SK-N-SH (cell line): ENCODE measurements around the gene CFAP74.

ENCODE experiments used
- CHD2 ChIP-seq: fragments of 150-350 bp; IDR thresholded peaks from 2 replicates; pipeline ENCODE4 v1.6.1; 2018; ENCODE audit warnings: low read length; ENCODE audit not compliant: partially characterized antibody
- CTCF ChIP-seq: fragments of 200-600 bp; sonication (generic); IDR thresholded peaks from 2 replicates; pipeline ENCODE4 v1.6.1; 2017; ENCODE audit warnings: antibody characterized with exemption, mild to moderate bottlenecking, moderate library complexity
- EP300 ChIP-seq, 2 experiments: IDR thresholded peaks; 2 replicates each; pipeline versions ENCODE4 v1.4.0 to v1.6.1; 2012; ENCODE audit warnings: borderline replicate concordance in 1 of 2, low read depth in 1 of 2, low read length in 1 of 2
- EZH2phosphoT487 ChIP-seq: fragments of 200-600 bp; sonication (generic); IDR thresholded peaks from 2 replicates; pipeline ENCODE4 v1.6.1; 2017; ENCODE audit warnings: low read depth, mixed run types, mild to moderate bottlenecking, antibody characterized with exemption, moderate library complexity, borderline replicate concordance
- GABPA ChIP-seq: IDR thresholded peaks from 2 replicates; pipeline ENCODE4 v1.4.0; 2012; ENCODE audit warnings: low read depth, mild to moderate bottlenecking
- JUND ChIP-seq: IDR thresholded peaks from 2 replicates; pipeline ENCODE4 v1.4.0; 2012
- MXI1 ChIP-seq: IDR thresholded peaks from 2 replicates; pipeline ENCODE4 v1.6.1; 2012; ENCODE audit warnings: mild to moderate bottlenecking, low read depth, low read length, improper control_type of control experiment
- POLR2AphosphoS5 ChIP-seq: IDR thresholded peaks from 2 replicates; pipeline ENCODE4 v1.6.1; 2012; ENCODE audit warnings: low read depth, low read length
- REST ChIP-seq: IDR thresholded peaks from 2 replicates; pipeline ENCODE4 v1.6.1; 2012; ENCODE audit warnings: mild to moderate bottlenecking, low read depth, low read length, moderate library complexity
- TEAD4 ChIP-seq: IDR thresholded peaks from 2 replicates; pipeline ENCODE4 v1.4.0; 2012; ENCODE audit warnings: mild to moderate bottlenecking, borderline replicate concordance; ENCODE audit not compliant: insufficient read depth
- USF1 ChIP-seq: IDR thresholded peaks from 2 replicates; pipeline ENCODE4 v1.4.0; 2012; ENCODE audit warnings: low read depth, borderline replicate concordance
- USF2 ChIP-seq: fragments of 150-350 bp; IDR thresholded peaks from 2 replicates; pipeline ENCODE4 v1.6.1; 2017; ENCODE audit warnings: antibody characterized with exemption, low read length, low read depth, borderline replicate concordance

- TF ChIP-seq JUND (no peak), CTCF (no peak), USF2 (no peak), GABPA (no peak), USF1 (no peak), MXI1 (no peak), POLR2AphosphoS5 (no peak), CHD2 (peak; percentile 10), REST (no peak), TEAD4 (no peak), EZH2phosphoT487 (no peak), EP300 (IDR thresholded peaks at IDR 0.05; ENCODE audit: borderline replicate concordance in 1 of 2, low read depth in 1 of 2, low read length in 1 of 2) (no peak)
These were observed 46.3 kb upstream of the CFAP74 start, which contains the start of gene PRKCZ for GRCh38 chr1:2049718-2050431.
